WI38 (cell line): ENCODE results near the gene HNRNPM.

Experiments used
- H3K4me3 ChIP-seq: 2 replicates; pipeline ENCODE4 v1.5.1; 2011; ENCODE audit warnings: low read depth, mild to moderate bottlenecking, control low read depth, low read length
- TF ChIP-seq, protein P1 (sequence below): IDR thresholded peaks from 2 replicates; pipeline ENCODE4 v1.5.1; 2012; ENCODE audit warnings: low read depth, mild to moderate bottlenecking, control low read depth, low read length

Gene HNRNPM

GRCh38 chr19:8478598-8478997, 33.8 kb downstream of the HNRNPM start:
- TF ChIP-seq, protein P1, sequence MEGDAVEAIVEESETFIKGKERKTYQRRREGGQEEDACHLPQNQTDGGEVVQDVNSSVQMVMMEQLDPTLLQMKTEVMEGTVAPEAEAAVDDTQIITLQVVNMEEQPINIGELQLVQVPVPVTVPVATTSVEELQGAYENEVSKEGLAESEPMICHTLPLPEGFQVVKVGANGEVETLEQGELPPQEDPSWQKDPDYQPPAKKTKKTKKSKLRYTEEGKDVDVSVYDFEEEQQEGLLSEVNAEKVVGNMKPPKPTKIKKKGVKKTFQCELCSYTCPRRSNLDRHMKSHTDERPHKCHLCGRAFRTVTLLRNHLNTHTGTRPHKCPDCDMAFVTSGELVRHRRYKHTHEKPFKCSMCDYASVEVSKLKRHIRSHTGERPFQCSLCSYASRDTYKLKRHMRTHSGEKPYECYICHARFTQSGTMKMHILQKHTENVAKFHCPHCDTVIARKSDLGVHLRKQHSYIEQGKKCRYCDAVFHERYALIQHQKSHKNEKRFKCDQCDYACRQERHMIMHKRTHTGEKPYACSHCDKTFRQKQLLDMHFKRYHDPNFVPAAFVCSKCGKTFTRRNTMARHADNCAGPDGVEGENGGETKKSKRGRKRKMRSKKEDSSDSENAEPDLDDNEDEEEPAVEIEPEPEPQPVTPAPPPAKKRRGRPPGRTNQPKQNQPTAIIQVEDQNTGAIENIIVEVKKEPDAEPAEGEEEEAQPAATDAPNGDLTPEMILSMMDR: no peak
- H3K4me3 ChIP-seq: no peak overlapping the region

GRCh38 chr19:8481201-8481600, 36.4 kb downstream of the HNRNPM start:
- H3K4me3 ChIP-seq: no peak overlapping the region
- TF ChIP-seq, protein P1: no peak

DNA sequence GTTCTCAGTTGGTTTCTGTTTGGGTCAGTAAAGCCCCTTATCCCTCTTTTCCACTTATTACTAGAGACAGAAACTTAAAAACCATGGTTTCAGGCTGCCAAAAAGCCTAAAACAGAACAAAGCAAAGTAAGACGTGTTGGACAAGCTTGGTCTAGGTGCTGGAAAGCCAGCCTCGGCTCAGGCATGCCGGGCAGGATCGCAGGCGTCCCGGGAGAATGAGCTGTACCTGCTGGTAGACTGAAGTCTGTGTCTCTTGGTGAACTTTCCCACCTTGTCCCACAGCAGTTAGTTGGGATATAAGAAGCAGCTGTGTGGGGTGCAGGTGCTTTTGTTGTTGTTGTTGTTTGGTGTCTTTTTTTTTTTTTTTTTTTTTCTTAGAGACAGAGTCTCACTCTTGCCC, 36.8 kb downstream of the HNRNPM start:
- no peak overlapping the region for H3K4me3 ChIP-seq
- TF ChIP-seq, protein P1: no peak

DNA sequence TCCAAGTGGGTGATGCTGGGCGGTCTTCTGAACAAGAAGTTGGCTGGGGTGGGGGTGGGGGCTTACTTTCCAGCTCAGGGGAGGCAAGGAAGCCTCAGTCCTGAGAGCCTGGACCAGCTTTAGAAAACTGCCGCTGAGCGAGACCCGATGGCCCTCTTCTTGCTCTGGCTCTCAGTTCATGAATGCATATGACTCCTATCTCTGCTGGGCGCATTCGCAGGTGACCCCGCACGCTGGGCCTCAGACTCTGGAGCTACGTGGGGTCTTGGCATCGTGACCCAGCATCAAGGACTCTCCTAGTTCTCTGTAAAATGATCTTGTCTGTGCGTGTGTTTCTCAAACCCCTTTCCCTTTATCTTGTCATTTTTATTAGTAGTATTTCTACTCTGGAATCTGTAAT, 37.9 kb downstream of the HNRNPM start:
- H3K4me3 ChIP-seq: no peak overlapping the region
- TF ChIP-seq, protein P1: no peak

DNA sequence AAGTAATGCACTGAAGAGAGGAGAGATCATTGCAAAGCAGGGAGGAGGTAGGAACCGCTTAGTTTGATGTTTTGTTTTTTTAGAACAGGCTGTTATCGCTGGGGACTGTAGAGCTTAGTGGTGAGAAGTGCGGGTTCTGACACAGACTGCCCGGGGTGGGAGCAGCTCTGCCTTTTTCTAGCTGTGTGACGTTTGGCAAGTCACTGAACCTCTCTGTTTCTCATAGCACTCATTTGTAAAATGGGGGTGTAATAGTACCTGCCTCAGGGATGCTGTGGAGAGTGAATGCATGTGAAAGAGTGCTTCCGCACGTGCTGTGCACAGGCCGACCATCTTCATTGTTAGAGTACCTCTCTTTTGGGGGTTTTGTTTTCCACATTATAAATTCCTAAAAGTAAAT, 38.4 kb downstream of the HNRNPM start:
- TF ChIP-seq, protein P1: no peak
- H3K4me3 ChIP-seq: no peak overlapping the region

GRCh38 chr19:8484331-8484894, 39.6 kb downstream of the HNRNPM start:
- TF ChIP-seq, protein P1: no peak
- H3K4me3 ChIP-seq: no peak overlapping the region

- H3K4me3 ChIP-seq: no peak overlapping the region
- TF ChIP-seq, protein P1: no peak
Measured at GRCh38 chr19:8485561-8486371, 41.0 kb downstream of the HNRNPM start.
